ENCODE measurements around the gene MRPS33. TPM values are rescaled to one million over a fixed set of nuclear protein-coding genes. Genes with fewer than 3 reads are reported as not detected.

Gene MRPS33
- total and polyA plus RNA-seq, 4 donors = 17.3 to 73.6 (median 42.9) TPM

DNA sequence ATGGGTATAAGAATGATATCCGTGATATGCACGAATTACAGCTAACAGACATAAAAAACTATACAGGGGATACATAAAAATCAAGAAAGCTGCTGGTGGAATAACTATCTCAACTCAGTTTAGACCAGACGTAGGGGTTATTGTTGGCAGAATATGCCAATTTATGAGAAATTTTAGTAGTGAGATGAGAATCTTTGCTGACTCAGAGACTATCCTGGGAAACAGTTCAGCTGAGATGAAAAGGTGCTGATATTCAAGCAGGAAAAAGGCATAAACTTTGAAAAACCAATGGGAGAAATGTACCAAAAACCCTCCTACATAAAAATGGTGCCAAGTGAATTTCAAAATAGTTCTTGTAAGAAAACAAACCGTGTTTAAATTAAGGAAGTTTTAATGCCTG, 3.3 kb downstream of the MRPS33 start:
- H3K27me3 ChIP-seq (ENCODE audit: control insufficient read depth in 3 of 3, insufficient read depth in 3 of 3, low read length in 2 of 3) = no peaks in the 10 kb centered on the region
- no peak overlapping the region for H3K4me3 ChIP-seq
- no peak overlapping the region for H3K9ac ChIP-seq (ENCODE audit: insufficient read depth in 1 of 2, low read length in 2 of 2)
- TF ChIP-seq, protein P1, sequence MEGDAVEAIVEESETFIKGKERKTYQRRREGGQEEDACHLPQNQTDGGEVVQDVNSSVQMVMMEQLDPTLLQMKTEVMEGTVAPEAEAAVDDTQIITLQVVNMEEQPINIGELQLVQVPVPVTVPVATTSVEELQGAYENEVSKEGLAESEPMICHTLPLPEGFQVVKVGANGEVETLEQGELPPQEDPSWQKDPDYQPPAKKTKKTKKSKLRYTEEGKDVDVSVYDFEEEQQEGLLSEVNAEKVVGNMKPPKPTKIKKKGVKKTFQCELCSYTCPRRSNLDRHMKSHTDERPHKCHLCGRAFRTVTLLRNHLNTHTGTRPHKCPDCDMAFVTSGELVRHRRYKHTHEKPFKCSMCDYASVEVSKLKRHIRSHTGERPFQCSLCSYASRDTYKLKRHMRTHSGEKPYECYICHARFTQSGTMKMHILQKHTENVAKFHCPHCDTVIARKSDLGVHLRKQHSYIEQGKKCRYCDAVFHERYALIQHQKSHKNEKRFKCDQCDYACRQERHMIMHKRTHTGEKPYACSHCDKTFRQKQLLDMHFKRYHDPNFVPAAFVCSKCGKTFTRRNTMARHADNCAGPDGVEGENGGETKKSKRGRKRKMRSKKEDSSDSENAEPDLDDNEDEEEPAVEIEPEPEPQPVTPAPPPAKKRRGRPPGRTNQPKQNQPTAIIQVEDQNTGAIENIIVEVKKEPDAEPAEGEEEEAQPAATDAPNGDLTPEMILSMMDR (IDR thresholded peaks at IDR 0.05; ENCODE audit: control extremely low read depth, extremely low read depth) = no peak
- ATAC-seq (ENCODE audit: insufficient read depth, low FRiP score) = no peak
- no peak overlapping the region for H3K27ac ChIP-seq (ENCODE audit: low read depth in 1 of 2, low read length in 1 of 2)
- 76 to 78% methylated on average over 4 of the region's 4 CpGs for WGBS, 2 donors
- H3K4me1 ChIP-seq (ENCODE audit: control insufficient read depth in 5 of 5, insufficient read depth in 5 of 5, low read length in 5 of 5) = peaks cover 2 to 6% (median 5%) of the 10 kb centered on the region in 5 donors
- peaks cover 0 to 15% (median 1%) of the 10 kb centered on the region in 4 donors for H3K36me3 ChIP-seq (ENCODE audit: control insufficient read depth in 4 of 4, insufficient read depth in 4 of 4, low read length in 4 of 4)
- peaks cover 0 to 3% (median 0%) of the 10 kb centered on the region in 4 donors for H3K9me3 ChIP-seq (ENCODE audit: control insufficient read depth in 4 of 4, insufficient read depth in 3 of 4, low read length in 3 of 4)
- DNase-seq = no peak

DNA sequence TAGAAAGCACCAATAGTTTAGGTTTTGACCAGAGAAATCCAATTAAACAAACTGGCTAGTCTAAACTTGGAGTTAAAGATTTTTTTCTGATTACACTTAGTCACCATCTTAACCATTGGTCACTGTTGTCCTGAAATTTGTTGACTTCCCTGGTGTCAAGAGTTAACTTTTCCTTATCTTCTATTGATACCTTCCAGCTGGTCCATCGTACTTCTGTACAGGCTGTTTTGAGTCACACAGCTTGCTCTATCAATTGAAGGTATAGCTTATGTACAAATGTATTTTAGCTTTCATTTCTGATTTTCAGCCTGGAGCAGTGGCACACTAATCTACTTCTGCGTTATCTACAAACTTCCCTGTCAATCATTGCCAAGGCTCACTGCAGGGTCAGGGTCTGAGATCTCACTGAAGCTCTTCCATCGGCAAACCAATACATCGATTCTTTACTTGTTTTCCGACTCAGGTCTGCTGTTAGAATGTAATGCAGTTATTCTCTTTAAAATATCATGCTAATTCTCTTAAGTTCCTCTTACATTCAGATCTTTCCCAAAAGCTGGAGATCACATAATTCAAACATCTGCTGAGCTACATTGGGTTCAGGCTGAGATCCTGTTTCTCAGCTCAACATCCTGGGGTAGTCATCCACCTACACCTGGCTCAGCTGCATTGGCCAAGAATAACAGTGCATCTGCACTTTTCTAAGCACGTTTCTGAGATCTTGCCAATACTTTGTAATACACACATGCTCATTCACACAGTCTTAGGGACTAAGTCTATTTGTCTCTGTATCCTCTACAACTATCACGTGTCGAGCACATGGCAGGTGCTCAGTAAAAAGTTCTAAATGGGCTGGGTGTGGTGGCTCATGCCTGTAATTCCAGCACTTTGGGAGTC, 11.3 kb downstream of the MRPS33 start:
- peaks cover 0 to under 1% (median 0%) of the 10 kb centered on the region in 5 donors for H3K4me1 ChIP-seq (ENCODE audit: control insufficient read depth in 5 of 5, insufficient read depth in 5 of 5, low read length in 5 of 5)
- TF ChIP-seq, protein P1 (IDR thresholded peaks at IDR 0.05; ENCODE audit: control extremely low read depth, extremely low read depth) = no peak
- H3K36me3 ChIP-seq (ENCODE audit: control insufficient read depth in 4 of 4, insufficient read depth in 4 of 4, low read length in 4 of 4) = peaks cover 0 to 16% (median 4%) of the 10 kb centered on the region in 4 donors
- DNase-seq = no peak
- no peak overlapping the region for H3K9ac ChIP-seq (ENCODE audit: insufficient read depth in 1 of 2, low read length in 2 of 2)
- no peak for ATAC-seq (ENCODE audit: insufficient read depth, low FRiP score)
- no peaks in the 10 kb centered on the region for H3K27me3 ChIP-seq (ENCODE audit: control insufficient read depth in 3 of 3, insufficient read depth in 3 of 3, low read length in 2 of 3)
- WGBS, 2 donors = 71 to 83% methylated on average over 8 of the region's 8 CpGs
- H3K4me3 ChIP-seq = no peak overlapping the region
- H3K9me3 ChIP-seq (ENCODE audit: control insufficient read depth in 4 of 4, insufficient read depth in 3 of 4, low read length in 3 of 4) = no peaks in the 10 kb centered on the region
- no peak overlapping the region for H3K27ac ChIP-seq (ENCODE audit: low read depth in 1 of 2, low read length in 1 of 2)

DNA sequence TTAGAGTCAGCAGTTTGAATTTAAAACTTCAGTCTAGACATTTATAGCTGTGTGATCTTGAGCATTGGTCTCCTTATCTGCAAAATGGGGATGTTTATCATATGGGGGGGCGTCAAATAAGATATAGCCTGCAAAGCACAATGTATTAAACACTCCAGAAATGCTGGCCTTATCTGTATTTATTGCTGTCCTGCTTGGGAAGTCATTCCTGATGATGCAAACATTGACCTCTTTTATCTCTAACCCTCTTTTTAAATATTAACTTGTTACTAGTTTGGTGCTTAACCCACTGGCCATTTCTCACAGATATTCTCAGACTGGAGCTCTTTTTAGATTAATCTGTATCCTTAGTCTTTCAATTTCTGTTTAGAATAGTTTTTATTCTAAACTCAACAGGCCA, 13.2 kb downstream of the MRPS33 start:
- Histone ChIP-seq H3K4me1 (ENCODE audit: control insufficient read depth in 5 of 5, insufficient read depth in 5 of 5, low read length in 5 of 5) (peaks cover 0 to 5% (median 0%) of the 10 kb centered on the region in 5 donors), H3K9me3 (ENCODE audit: control insufficient read depth in 4 of 4, insufficient read depth in 3 of 4, low read length in 3 of 4) (no peaks in the 10 kb centered on the region), H3K27me3 (ENCODE audit: control insufficient read depth in 3 of 3, insufficient read depth in 3 of 3, low read length in 2 of 3) (no peaks in the 10 kb centered on the region), H3K9ac (ENCODE audit: insufficient read depth in 1 of 2, low read length in 2 of 2) (no peak overlapping the region), H3K36me3 (ENCODE audit: control insufficient read depth in 4 of 4, insufficient read depth in 4 of 4, low read length in 4 of 4) (peaks cover 0 to 9% (median 4%) of the 10 kb centered on the region in 4 donors), H3K27ac (ENCODE audit: low read depth in 1 of 2, low read length in 1 of 2) (no peak overlapping the region), H3K4me3 (no peak overlapping the region)
- WGBS, 2 donors = 42 to 76% methylated on average over 1 of the region's 1 CpG
- TF ChIP-seq, protein P1 (IDR thresholded peaks at IDR 0.05; ENCODE audit: control extremely low read depth, extremely low read depth) = no peak
- ATAC-seq (ENCODE audit: insufficient read depth, low FRiP score) (no peak), DNase-seq (no peak)

Measured in lung (tissue), 12 donors.